C4-2B (cell line): ENCODE data around the gene TNRC6A.

Source experiments
- ZFX ChIP-seq: fragments of 450-650 bp; IDR thresholded peaks from 2 replicates; pipeline ENCODE4 v1.6.1; 2017
- TF ChIP-seq, protein P1 (sequence below): fragments of 450-650 bp; conservative IDR thresholded peaks from 2 replicates; pipeline ENCODE4 v1.5.1; 2017; ENCODE audit warnings: mild to moderate bottlenecking

DNA sequence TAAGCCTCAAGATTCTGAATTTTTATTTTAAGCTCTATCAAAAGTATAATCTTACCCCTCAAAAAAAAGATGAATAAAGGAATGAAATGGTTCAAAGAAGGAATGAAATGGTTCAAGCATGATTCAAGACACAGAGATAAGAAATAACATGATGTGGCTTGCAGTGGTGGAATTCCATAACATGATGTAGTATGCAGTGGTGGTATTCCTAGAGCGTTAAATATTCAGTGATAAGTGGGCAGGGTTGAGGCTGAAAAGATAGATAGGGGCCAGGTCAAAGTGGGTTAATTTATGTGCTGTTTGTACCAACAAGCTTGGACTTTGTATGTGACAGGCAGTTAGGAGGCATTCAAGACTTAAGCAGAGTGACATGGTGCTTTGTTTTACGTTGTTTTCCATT, 29.6 kb downstream of the TNRC6A start:
- TF ChIP-seq, protein P1, sequence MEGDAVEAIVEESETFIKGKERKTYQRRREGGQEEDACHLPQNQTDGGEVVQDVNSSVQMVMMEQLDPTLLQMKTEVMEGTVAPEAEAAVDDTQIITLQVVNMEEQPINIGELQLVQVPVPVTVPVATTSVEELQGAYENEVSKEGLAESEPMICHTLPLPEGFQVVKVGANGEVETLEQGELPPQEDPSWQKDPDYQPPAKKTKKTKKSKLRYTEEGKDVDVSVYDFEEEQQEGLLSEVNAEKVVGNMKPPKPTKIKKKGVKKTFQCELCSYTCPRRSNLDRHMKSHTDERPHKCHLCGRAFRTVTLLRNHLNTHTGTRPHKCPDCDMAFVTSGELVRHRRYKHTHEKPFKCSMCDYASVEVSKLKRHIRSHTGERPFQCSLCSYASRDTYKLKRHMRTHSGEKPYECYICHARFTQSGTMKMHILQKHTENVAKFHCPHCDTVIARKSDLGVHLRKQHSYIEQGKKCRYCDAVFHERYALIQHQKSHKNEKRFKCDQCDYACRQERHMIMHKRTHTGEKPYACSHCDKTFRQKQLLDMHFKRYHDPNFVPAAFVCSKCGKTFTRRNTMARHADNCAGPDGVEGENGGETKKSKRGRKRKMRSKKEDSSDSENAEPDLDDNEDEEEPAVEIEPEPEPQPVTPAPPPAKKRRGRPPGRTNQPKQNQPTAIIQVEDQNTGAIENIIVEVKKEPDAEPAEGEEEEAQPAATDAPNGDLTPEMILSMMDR, result no peak
- no peak for TF ChIP-seq ZFX
